ENCODE measurements around the gene ZNF654. TPM values are rescaled to one million over a fixed set of nuclear protein-coding genes. Genes with fewer than 3 reads are reported as not detected.

The ZNF654 gene
- total and polyA plus RNA-seq, 9 of the 15 experiments (the other 6 are each of a cell fraction or from before 2014, with no cell fraction given) = 2.4 to 8.6 (median 5.1) TPM

- TF ChIP-seq ELF2 (CRISPR knock-in tag; IDR thresholded peaks at IDR 0.05) = peak; percentile 69; the same call in 1 of the 2 replicates
- TF ChIP-seq MECOM (CRISPR knock-in tag; IDR thresholded peaks at IDR 0.05) = no peak
- TF ChIP-seq POLR2B (IDR thresholded peaks at IDR 0.05; ENCODE audit: low read depth, partially characterized antibody) = peak; percentile 48
- TF ChIP-seq MED1 (CRISPR knock-in tag; IDR thresholded peaks at IDR 0.05; ENCODE audit: borderline replicate concordance) = no peak
- TF ChIP-seq SMAD4 (CRISPR knock-in tag; conservative IDR thresholded peaks at IDR 0.05) = peak; percentile 80
- 0 out of 2 replicates have a peak, but pooled peaks have one; percentile 35 for TF ChIP-seq ERF (CRISPR knock-in tag; IDR thresholded peaks at IDR 0.05)
- no peak for TF ChIP-seq MCM5 (IDR thresholded peaks at IDR 0.05; ENCODE audit: low read depth)
- no peak for TF ChIP-seq SETDB1 (IDR thresholded peaks at IDR 0.05; ENCODE audit: low read length)
- TF ChIP-seq ARID3A (IDR thresholded peaks at IDR 0.05; ENCODE audit: borderline replicate concordance, low read depth, low read length) = peak; percentile 72; the same call in 1 of the 2 replicates
- peak; percentile 82 for TF ChIP-seq PBX2 (CRISPR knock-in tag; IDR thresholded peaks at IDR 0.05; ENCODE audit: low read depth)
- peak; percentile 99 for TF ChIP-seq PBX2 (tag; conservative IDR thresholded peaks at IDR 0.05; ENCODE audit: low read depth)
- no peak for TF ChIP-seq KAT2B (IDR thresholded peaks at IDR 0.05; ENCODE audit: low read depth, low read length)
- peak; percentile 40 for TF ChIP-seq TAF1 (IDR thresholded peaks at IDR 0.05; ENCODE audit: control insufficient read depth, extremely low read depth, insufficient read depth, low read length, severe bottlenecking)
- TF ChIP-seq SP1 (CRISPR knock-in tag; IDR thresholded peaks at IDR 0.05) = peak; percentile 92
- TF ChIP-seq STAG1 (CRISPR knock-in tag; IDR thresholded peaks at IDR 0.05; ENCODE audit: borderline replicate concordance) = no peak
- TF ChIP-seq MITF (IDR thresholded peaks at IDR 0.05) = no peak
- TF ChIP-seq CAMTA2 (CRISPR knock-in tag; conservative IDR thresholded peaks at IDR 0.05) = no peak
- no peak for TF ChIP-seq DDX20 (tag; IDR thresholded peaks at IDR 0.05; ENCODE audit: low read depth)
- TF ChIP-seq ATF1 (CRISPR knock-in tag; IDR thresholded peaks at IDR 0.05) = no peak
- TF ChIP-seq ATF1 (tag; IDR thresholded peaks at IDR 0.05) = peak; percentile 88
- no peak for TF ChIP-seq KAT7 (CRISPR knock-in tag; IDR thresholded peaks at IDR 0.05; ENCODE audit: borderline replicate concordance)
- TF ChIP-seq HNRNPLL (IDR thresholded peaks at IDR 0.05; ENCODE audit: low read depth, low read length, poor library complexity, severe bottlenecking) = peak; percentile 94
These were observed at the start of gene ZNF654, which contains the start of gene CGGBP1 (continued) for GRCh38 chr3:88058581-88059379.

All from K562 (cell line).